HEK293 (cell line): ENCODE data around the gene P4HA2.
A peak's percentile ranks its signal among the peaks of the same experiment; 100 is the strongest.

Experiments used
- CTCF ChIA-PET: fragments of 350-600 bp; formaldehyde crosslinking; extraction: SDS; loops from one replicate; lab custom pipeline; 2021; ENCODE audit warnings: antibody characterized with exemption; lab: Yijun Ruan, JAX
- POLR2A ChIA-PET: fragments of 300-600 bp; formaldehyde crosslinking; extraction: SDS; loops from one replicate; lab custom pipeline; 2020; ENCODE audit warnings: antibody characterized with exemption, inconsistent platforms; lab: Yijun Ruan, JAX
- H3K27ac ChIP-seq: fragments of 200-500 bp; sonication (Bioruptor generic); 2 replicates; pipeline ENCODE4 v1.5.1; 2014; ENCODE audit warnings: low read depth, low read length, control low read depth, inconsistent platforms; ENCODE audit errors: extremely low read depth
- H3K36me3 ChIP-seq, 2 experiments: fragments of 200-500 bp in 1 of 2; sonication (Bioruptor generic) in 1 of 2; 1 replicate in 1 of 2; 2 replicates in 1 of 2; pipeline ENCODE4 v1.5.1; 2014 to 2017; ENCODE audit warnings: inconsistent platforms in 2 of 2, low read length in 2 of 2; ENCODE audit not compliant: control insufficient read depth in 2 of 2, insufficient read depth in 1 of 2
- H3K4me1 ChIP-seq: fragments of 200-500 bp; sonication (Bioruptor generic); 2 replicates; pipeline ENCODE4 v1.5.1; 2014; ENCODE audit warnings: mild to moderate bottlenecking, low read length, inconsistent platforms; ENCODE audit not compliant: control insufficient read depth, insufficient read depth
- H3K4me3 ChIP-seq: 2 replicates; pipeline ENCODE4 v1.5.1; 2011; ENCODE audit warnings: low read depth, mild to moderate bottlenecking, control low read depth, low read length, moderate library complexity
- H3K9me3 ChIP-seq: fragments of 200-500 bp; sonication (Bioruptor generic); 2 replicates; pipeline ENCODE4 v1.5.1; 2014; ENCODE audit warnings: low read depth, low read length, inconsistent platforms; ENCODE audit not compliant: control insufficient read depth, insufficient read depth
- BCL11B ChIP-seq: fragments of 450-650 bp; formaldehyde crosslinking; IDR thresholded peaks from 2 replicates; pipeline ENCODE4 v1.5.1; 2016; ENCODE audit warnings: low read depth, missing biosample characterization, missing genetic modification characterization
- GLIS1 ChIP-seq: fragments of 450-650 bp; formaldehyde crosslinking; IDR thresholded peaks from 2 replicates; pipeline ENCODE4 v1.5.1; 2016; ENCODE audit warnings: missing biosample characterization, missing genetic modification characterization
- TRIM28 ChIP-seq: IDR thresholded peaks from 2 replicates; pipeline ENCODE4 v1.6.1; 2011; ENCODE audit warnings: low read length, control low read depth, borderline replicate concordance
- ZBTB17 ChIP-seq: fragments of 450-650 bp; formaldehyde crosslinking; IDR thresholded peaks from 2 replicates; pipeline ENCODE4 v1.5.1; 2016; ENCODE audit warnings: missing biosample characterization, missing genetic modification characterization
- ZBTB21 ChIP-seq: fragments of 450-650 bp; formaldehyde crosslinking; IDR thresholded peaks from 2 replicates; pipeline ENCODE4 v1.5.1; 2017; ENCODE audit warnings: missing biosample characterization, missing genetic modification characterization
- ZEB2 ChIP-seq: fragments of 450-650 bp; formaldehyde crosslinking; IDR thresholded peaks from 2 replicates; pipeline ENCODE4 v1.5.1; 2016; ENCODE audit warnings: missing biosample characterization, missing genetic modification characterization
- ZFP37 ChIP-seq: fragments of 450-650 bp; formaldehyde crosslinking; IDR thresholded peaks from 2 replicates; pipeline ENCODE4 v1.5.1; 2016; ENCODE audit warnings: missing biosample characterization, missing genetic modification characterization
- ZIC2 ChIP-seq: fragments of 450-650 bp; formaldehyde crosslinking; IDR thresholded peaks from 2 replicates; pipeline ENCODE4 v1.5.1; 2016; ENCODE audit warnings: missing biosample characterization, missing genetic modification characterization
- ZNF114 ChIP-seq: fragments of 450-650 bp; formaldehyde crosslinking; IDR thresholded peaks from 2 replicates; pipeline ENCODE4 v1.5.0; 2017; ENCODE audit warnings: missing biosample characterization, missing genetic modification characterization
- ZNF223 ChIP-seq: fragments of 450-650 bp; formaldehyde crosslinking; IDR thresholded peaks from 2 replicates; pipeline ENCODE4 v1.5.1; 2016; ENCODE audit warnings: missing biosample characterization, missing genetic modification characterization
- ZNF292 ChIP-seq: fragments of 450-650 bp; formaldehyde crosslinking; IDR thresholded peaks from 2 replicates; pipeline ENCODE4 v1.5.1; 2016; ENCODE audit warnings: low read depth, missing biosample characterization, missing genetic modification characterization, borderline replicate concordance
- ZNF426 ChIP-seq: fragments of 450-650 bp; formaldehyde crosslinking; IDR thresholded peaks from 2 replicates; pipeline ENCODE4 v1.5.1; 2017; ENCODE audit warnings: missing biosample characterization, missing genetic modification characterization, mild to moderate bottlenecking, inconsistent platforms, moderate library complexity
- ZNF514 ChIP-seq: fragments of 450-650 bp; formaldehyde crosslinking; IDR thresholded peaks from 2 replicates; pipeline ENCODE4 v1.5.1; 2016; ENCODE audit warnings: missing biosample characterization, missing genetic modification characterization
- ZSCAN23 ChIP-seq: fragments of 450-650 bp; formaldehyde crosslinking; IDR thresholded peaks from 2 replicates; pipeline ENCODE4 v1.5.1; 2016; ENCODE audit warnings: missing biosample characterization, missing genetic modification characterization
- TF ChIP-seq, protein P1 (sequence below): fragments of 450-650 bp; formaldehyde crosslinking; IDR thresholded peaks from 2 replicates; pipeline ENCODE4 v1.5.1; 2016; ENCODE audit warnings: missing biosample characterization, missing genetic modification characterization
- TF ChIP-seq, protein P2 (sequence below): fragments of 450-650 bp; formaldehyde crosslinking; IDR thresholded peaks from 2 replicates; pipeline ENCODE4 v1.5.1; 2017; ENCODE audit warnings: missing biosample characterization, missing genetic modification characterization
- TF ChIP-seq, protein P3 (sequence below): fragments of 450-650 bp; IDR thresholded peaks from 2 replicates; pipeline ENCODE4 v1.5.1; 2018; ENCODE audit warnings: missing biosample characterization, missing genetic modification characterization

The P4HA2 gene

DNA sequence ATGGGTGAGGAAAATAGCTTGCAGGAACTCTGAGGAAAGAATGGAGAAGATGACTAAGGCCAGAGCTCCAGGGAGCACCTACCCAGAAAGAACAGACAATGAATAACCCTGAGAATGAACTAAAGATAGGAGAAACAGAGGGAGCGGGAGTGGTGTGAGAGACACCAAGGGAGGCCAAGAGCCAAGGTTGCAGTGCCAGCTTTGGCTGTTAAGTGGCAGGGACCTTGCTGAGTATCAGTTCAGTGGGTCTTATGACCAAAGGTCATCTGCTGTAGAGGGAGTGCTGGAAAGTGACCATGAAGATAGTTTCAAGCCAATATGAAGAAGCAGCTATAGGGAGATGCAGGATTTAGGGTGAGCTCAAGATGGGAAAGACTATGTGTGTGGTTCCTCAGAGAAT, 16.7 kb downstream of the P4HA2 start (continued):
- TF ChIP-seq, protein P1, sequence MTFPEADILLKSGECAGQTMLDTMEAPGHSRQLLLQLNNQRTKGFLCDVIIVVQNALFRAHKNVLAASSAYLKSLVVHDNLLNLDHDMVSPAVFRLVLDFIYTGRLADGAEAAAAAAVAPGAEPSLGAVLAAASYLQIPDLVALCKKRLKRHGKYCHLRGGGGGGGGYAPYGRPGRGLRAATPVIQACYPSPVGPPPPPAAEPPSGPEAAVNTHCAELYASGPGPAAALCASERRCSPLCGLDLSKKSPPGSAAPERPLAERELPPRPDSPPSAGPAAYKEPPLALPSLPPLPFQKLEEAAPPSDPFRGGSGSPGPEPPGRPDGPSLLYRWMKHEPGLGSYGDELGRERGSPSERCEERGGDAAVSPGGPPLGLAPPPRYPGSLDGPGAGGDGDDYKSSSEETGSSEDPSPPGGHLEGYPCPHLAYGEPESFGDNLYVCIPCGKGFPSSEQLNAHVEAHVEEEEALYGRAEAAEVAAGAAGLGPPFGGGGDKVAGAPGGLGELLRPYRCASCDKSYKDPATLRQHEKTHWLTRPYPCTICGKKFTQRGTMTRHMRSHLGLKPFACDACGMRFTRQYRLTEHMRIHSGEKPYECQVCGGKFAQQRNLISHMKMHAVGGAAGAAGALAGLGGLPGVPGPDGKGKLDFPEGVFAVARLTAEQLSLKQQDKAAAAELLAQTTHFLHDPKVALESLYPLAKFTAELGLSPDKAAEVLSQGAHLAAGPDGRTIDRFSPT = no peak
- TF ChIP-seq ZNF292 (tag by site-specific recombination) = no peak
- TF ChIP-seq ZBTB17 (tag by site-specific recombination) = no peak
- TF ChIP-seq, all 188 proteins: peak for 0

DNA sequence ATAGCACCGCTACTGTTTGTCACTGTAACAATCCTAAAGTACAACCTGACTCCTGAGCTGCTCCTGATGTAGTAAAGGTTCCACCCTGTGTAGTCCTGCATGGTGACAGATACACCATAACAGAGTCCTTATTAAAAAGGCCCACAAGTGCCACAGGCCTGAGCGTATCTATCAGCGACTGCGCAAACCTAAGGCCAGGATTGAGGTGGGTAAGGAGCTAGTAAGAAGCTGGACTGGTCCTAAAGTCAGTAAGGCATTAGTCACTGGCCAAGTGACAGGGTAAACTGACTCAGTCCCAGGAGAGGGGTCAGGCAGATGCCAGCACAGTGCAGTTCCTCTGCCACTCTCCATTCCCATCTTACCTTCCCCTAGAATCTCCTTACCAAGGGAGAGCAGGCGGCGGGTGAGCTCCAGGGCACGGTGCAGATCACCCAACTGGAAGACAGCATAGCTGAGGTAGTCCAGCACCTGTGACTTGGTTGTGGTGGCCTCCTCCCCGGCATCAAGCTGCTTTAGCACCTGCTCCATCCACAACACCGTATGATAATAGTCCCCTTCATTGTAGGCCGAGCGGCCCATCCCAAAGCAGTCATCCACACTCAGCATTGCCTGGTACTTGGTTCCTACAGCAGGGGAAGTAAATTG, 17.6 kb downstream of the P4HA2 start:
- Histone ChIP-seq H3K27ac (no peak overlapping the region), H3K4me3 (no peak overlapping the region), H3K9me3 (no peaks in the 10 kb centered on the region), H3K36me3 (peaks cover 3 to 85% of the 10 kb centered on the region in 2 experiments; a peak in 1 of 3 replicates), H3K4me1 (0 out of 2 replicates have a peak, but pooled peaks cover under 1% of the 10 kb centered on the region)
- POLR2A ChIA-PET = interaction anchor here (1.1 kb wide), 1 partner anchor 15 kb away, joined by 3 read pairs; no protein-coding TSS in a partner anchor
- CTCF ChIA-PET = interaction anchor here (1.2 to 2.4 kb wide), 2 partner anchors 15 to 20 kb away, joined by 6 to 15 read pairs; no protein-coding TSS in a partner anchor
- TF ChIP-seq, protein P2, sequence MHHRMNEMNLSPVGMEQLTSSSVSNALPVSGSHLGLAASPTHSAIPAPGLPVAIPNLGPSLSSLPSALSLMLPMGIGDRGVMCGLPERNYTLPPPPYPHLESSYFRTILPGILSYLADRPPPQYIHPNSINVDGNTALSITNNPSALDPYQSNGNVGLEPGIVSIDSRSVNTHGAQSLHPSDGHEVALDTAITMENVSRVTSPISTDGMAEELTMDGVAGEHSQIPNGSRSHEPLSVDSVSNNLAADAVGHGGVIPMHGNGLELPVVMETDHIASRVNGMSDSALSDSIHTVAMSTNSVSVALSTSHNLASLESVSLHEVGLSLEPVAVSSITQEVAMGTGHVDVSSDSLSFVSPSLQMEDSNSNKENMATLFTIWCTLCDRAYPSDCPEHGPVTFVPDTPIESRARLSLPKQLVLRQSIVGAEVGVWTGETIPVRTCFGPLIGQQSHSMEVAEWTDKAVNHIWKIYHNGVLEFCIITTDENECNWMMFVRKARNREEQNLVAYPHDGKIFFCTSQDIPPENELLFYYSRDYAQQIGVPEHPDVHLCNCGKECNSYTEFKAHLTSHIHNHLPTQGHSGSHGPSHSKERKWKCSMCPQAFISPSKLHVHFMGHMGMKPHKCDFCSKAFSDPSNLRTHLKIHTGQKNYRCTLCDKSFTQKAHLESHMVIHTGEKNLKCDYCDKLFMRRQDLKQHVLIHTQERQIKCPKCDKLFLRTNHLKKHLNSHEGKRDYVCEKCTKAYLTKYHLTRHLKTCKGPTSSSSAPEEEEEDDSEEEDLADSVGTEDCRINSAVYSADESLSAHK (tag by site-specific recombination) = no peak

DNA sequence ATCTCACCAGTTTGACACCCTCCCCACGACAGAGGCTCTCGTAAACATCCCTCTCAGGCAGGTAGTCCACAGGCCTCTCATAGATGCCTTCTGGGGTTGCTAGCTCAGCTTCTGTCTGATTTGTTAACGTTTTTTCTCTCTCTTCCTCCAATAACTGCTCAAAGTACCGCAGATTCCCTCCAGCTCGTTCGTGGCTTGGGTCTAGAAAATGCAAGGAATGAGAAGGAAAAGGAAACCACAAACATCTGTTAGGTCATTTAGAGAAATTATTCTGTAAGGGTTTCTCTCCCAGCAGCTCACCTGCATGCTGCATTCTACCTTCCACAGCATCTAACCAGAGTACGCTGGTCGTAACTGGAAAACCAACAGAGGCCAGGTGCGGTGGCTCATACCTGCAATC, 18.5 kb downstream of the P4HA2 start:
- Histone ChIP-seq H3K4me1 (no peaks in the 10 kb centered on the region), H3K36me3 (peaks cover 3 to 86% of the 10 kb centered on the region in 2 experiments; a peak in 1 of 3 replicates)

DNA sequence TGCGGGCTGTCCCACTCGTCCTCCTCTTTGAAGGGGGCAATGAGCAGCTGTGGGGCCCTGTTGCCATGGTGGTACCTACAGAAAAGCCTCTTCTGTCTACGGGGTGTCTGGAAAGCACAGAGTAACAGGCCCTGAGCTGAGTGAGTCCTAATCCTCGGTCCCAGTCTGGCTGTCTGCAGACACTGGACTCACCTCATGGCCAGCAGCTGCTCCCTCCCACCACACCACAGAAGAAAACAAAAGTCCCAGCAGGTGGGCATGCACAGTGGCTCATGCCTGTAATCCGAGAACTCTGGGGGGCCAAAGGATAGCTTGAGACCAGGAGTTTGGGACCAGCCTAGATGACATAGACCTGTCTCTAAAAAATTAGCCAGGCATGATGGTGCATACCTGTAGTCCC, 19.9 kb downstream of the P4HA2 start:
- peaks cover 3 to 86% of the 10 kb centered on the region in 2 experiments; a peak in 1 of 3 replicates for H3K36me3 ChIP-seq

More for the DNA sequence above, 18.5 kb downstream of the P4HA2 start:
- Histone ChIP-seq H3K4me3 (no peak overlapping the region), H3K27ac (no peak overlapping the region), H3K9me3 (no peaks in the 10 kb centered on the region)
- CTCF ChIA-PET = interaction anchor here (1.2 kb wide), 1 partner anchor 16 kb away, joined by 6 read pairs; no protein-coding TSS in a partner anchor
- POLR2A ChIA-PET = interaction anchor here (0.7 kb wide), 1 partner anchor 18 kb away, joined by 4 read pairs; the partner anchor contains the start of gene P4HA2
- TF ChIP-seq ZEB2 (tag by site-specific recombination) (no peak), ZBTB21 (tag by site-specific recombination) (no peak), BCL11B (tag by site-specific recombination) (no peak), ZNF114 (tag by site-specific recombination) (no peak), ZNF426 (tag by site-specific recombination) (no peak), TRIM28 (no peak), ZFP37 (tag by site-specific recombination) (no peak), ZNF514 (tag by site-specific recombination) (no peak), ZSCAN23 (tag by site-specific recombination) (no peak)
- TF ChIP-seq, protein P3, sequence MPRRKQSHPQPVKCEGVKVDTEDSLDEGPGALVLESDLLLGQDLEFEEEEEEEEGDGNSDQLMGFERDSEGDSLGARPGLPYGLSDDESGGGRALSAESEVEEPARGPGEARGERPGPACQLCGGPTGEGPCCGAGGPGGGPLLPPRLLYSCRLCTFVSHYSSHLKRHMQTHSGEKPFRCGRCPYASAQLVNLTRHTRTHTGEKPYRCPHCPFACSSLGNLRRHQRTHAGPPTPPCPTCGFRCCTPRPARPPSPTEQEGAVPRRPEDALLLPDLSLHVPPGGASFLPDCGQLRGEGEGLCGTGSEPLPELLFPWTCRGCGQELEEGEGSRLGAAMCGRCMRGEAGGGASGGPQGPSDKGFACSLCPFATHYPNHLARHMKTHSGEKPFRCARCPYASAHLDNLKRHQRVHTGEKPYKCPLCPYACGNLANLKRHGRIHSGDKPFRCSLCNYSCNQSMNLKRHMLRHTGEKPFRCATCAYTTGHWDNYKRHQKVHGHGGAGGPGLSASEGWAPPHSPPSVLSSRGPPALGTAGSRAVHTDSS (tag by site-specific recombination) = no peak
- TF ChIP-seq, all 188 proteins: peak for 0

More for the DNA sequence above, 19.9 kb downstream of the P4HA2 start:
- H3K27ac ChIP-seq = no peak overlapping the region
- ChIA-PET CTCF (interaction anchor here (0.6 to 2.4 kb wide), 2 partner anchors 17 to 102 kb away, joined by 3 to 12 read pairs; no protein-coding TSS in a partner anchor), POLR2A (no interaction called here)
- H3K4me1 ChIP-seq = no peaks in the 10 kb centered on the region
- H3K9me3 ChIP-seq = no peaks in the 10 kb centered on the region
- peak; percentile 59 for TF ChIP-seq ZIC2
- no peak for TF ChIP-seq ZNF223 (tag by site-specific recombination)
- peak; percentile 36; the same call in 1 of the 2 replicates for TF ChIP-seq GLIS1 (tag by site-specific recombination)
- H3K4me3 ChIP-seq = no peak overlapping the region
